ENCODE results near the gene GAK.
"Not testable (repeated sequence)": the region's sequence is repeated elsewhere in the genome, so short reads cannot be mapped to it uniquely, and the experiment has no call there.

Gene GAK

DNA sequence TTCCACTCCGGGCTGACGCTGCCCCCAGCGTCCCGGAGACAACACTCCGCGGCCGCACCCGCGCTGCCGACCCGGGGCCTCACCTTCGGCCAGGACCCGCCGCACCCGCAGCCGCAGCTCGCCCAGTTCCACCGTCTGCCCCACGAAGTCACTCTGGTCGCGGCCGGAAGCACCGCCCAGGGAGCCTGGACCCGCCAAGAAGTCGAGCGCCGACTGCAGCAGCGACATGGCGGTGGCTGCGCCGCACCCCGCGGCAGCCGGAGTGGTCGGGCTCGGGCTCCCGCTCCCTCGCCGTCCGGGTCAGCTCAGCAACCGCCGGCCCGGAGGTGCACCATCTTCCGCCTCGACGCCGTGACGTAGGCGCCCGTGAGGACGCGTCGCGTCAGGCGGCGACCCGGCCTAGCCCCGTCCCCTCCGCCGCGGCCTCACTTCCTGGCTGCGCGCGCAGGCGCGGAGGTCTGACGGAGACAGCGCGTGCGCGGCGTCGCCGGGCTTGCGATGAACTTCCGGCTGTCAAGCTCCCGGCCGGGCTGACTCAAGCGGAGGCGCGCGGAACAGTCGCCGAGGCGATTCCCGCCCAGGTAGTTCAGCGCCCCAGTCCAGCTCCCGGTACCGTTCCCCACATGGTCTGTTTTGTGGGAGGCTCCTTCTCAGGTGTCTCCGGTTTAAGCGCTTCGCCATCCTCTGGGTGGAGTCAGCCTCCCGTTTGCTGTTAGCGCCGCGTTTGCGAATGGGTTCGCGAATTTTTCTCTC is at the start of gene GAK, which contains the start of gene TMEM175:
GAK (minus strand) TSS at position 357 of the 753 bp plus-strand sequence; CDS start at position 228, 129 bp downstream.
TMEM175 (plus strand) TSS at position 501 of the 753 bp plus-strand sequence. CDS start 15,280 bp downstream, outside the sequence.
- DNase-seq (ENCODE audit: low read depth): peak; percentile 87

DNA sequence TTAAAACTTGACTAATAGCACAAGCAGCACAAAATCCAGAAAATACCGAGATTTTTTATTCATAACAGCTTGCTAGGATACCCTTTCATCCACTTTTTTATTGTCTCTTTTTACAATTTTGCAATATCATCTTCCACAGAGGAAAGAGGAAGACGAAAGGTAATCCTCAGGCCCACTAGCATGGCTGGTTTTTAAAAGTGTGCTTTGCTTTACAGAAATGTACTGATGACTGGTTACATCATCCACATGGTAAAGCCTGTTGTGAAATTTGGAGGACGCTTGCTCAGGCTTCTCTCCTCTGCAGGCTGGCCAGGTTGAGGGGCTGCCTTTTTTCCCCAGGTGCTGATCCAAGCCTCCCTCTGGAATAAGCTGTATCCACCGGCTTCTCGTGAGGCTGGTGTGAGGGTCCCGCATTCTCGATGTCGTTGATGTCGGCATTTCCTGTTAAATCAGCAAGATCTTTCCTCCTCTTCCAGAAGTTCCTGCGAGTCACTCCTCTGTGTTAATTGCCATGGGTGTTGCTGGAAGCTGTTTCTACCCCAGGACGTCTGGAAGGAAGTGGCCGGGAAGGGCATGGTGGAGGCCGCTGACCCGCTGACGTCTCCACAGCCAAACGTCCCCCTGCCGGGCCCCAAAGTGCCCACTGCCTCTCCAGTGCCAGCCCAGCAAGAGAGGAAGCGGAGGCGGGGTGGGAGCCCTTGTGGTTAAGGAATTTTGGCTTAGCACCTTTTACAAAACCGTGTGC is 47.0 kb upstream of the GAK start:
- DNase-seq (ENCODE audit: low read depth): no peak

DNA sequence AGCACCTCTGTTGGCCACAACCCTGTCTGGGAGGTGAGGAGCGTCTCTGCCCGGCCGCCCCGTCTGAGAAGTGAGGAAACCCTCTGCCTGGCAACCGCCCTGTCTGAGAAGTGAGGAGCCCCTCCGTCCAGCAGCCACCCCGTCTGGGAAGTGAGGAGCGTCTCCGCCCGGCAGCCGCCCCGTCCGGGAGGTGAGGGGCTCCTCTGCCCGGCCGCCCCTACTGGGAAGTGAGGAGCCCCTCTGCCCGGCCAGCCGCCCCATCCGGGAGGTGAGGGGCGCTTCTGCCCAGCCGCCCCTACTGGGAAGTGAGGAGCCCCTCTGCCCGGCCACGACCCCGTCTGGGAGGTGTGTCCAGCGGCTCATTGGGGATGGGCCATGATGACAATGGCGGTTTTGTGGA is 43.9 kb upstream of the GAK start:
- DNase-seq (ENCODE audit: low read depth): not testable (repeated sequence)

DNA sequence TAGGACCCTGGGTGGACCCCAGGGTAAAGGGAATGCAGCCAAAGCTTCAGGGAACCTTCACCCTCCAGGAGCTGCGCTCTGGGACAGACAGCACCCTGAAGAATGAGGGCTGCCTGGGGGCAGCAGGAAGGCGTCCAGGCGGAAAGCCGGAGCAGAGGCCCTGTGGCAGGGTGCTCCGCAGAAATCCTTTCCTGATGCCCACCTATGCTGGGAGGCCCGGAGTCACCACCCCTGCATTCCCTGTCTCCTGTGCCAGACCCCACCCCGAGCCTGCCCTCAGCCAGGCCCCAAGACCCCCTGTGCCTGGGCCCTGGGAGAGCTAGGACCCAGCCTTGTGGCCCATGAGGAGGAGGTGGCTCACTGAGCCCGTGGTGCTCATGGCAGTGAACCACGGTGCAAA is 42.6 kb upstream of the GAK start:
- DNase-seq (ENCODE audit: low read depth): no peak

DNA sequence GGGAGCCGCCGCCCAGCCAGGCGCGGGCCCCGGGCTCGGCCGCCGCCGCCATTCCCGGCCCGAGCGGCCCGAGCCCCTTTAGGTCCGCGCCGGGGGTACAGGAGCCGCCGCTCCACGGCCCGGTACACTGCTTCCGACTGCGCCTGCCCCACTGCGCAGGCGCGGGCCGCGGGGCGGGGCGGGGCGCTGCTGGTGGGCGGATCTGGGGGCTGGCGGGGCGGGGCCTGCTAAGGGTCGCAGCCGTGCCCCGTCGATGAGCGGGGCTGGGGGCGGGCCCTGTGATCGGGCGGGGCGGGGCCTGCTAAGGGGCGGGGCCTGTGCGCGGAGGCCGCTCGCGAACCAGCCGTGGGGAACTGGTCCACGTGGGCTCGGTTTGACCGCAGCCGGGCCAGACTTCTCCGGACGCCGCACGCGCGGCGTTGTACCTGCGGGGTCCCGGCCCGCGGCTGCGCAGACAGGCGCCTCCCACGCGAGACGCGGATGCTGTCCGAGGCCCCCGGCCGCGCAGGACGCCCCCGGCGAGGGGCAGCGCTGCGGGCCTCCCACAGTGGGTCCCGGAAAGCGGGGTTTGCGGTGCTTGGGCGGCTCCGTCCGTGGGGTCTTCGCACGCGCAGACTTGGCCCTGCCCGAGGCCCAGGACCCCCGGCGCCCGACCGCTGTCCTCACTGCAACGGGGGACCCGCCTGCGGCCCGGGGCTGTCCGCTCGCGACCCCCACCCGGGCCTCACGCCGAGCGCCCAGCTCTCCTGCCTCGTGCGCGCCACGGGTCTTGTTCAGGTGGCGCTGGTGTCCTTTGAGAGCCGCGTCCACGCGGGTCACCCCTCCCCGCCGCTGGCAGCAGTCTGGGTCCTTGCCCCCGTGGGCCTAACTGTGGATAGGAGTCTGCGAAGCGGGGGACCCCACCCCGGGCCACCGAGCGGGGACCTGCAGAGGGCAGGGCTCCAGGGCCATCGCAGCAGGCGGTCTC is 41.6 kb upstream of the GAK start, which contains the start of gene DGKQ:
DGKQ (minus strand) TSS at position 139 of the 967 bp plus-strand sequence; CDS start at position 52, 87 bp downstream.
- peak; percentile 76 for DNase-seq (ENCODE audit: low read depth)

DNA sequence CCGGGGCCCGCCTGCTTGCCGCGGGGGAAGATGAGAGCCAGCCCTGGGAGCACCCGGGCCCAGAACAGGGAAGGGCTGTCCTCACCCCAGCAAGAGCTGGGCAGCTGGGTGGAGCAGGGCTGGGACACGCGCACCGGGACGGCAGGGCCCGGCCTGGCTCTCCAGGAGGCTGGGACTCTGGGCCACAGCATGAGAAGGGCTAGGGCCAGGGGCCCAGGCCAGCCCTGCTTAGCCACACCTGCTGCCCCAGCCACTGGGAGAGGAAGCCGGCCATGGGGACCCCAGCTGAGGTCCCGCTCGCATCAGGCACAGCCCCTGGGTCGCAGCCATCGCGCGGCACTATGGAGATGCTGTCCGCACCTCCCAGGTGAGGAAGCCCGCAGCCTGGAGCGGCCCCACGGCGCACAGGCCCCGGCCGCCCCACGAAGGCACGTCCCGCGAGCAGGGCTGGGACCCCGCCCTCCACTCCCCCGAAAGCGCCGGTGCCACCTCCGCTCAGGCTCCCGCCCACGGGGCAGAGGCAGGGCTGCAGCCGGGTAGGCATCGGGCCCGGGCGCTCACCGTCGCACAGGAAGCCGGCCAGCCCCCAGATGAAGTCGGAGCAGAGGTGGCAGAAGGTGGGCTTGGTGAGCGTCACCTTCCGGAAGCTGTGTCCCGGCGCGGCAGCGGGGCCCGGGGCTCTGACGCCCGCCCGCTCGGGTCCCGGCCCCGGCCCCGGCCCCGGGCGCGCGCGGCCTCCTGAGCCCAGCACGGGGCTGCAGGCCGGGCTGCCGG is 40.7 kb upstream of the GAK start:
- DNase-seq (ENCODE audit: low read depth): no peak

DNA sequence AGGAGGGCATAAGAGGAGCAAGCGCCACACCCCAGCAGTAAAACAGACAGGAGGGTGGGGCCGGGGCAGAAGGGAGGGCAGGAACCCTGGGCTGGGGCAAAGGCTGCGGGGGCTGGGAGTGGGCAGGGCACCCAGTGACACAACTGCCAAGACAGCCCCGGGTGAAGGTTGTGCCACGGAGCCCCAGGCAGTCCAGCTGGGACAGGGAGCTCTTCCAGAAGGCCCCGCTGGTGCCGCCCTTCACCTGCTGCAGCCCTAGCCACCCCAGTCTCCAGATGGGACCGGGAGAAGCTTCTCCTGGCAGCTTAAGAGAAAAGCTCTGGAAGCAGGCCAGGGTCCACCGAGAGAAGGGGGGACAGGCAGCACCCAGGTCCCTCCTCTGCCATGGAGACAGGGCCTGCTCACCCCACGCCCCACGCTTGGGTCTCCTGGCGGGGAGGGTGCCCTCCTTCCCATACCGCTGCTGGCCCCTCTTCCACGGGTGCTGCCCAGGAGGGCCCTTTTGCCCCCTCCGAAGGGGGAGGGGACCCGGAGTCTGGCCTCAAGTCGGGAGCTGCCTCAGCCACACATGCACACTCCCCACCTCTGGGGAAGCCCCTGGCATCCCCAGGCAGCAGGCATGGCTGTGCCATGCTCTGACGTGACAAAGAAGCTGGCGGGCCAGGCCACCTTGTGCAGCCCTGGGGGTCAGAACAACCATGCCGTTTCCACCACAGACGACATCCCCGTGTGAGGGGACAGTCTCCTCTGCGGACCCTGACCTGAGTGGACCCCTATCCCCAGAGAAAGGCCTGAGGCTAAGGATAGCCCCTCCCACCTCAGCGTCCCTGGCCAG is 39.8 kb upstream of the GAK start:
- no peak for DNase-seq (ENCODE audit: low read depth)

DNA sequence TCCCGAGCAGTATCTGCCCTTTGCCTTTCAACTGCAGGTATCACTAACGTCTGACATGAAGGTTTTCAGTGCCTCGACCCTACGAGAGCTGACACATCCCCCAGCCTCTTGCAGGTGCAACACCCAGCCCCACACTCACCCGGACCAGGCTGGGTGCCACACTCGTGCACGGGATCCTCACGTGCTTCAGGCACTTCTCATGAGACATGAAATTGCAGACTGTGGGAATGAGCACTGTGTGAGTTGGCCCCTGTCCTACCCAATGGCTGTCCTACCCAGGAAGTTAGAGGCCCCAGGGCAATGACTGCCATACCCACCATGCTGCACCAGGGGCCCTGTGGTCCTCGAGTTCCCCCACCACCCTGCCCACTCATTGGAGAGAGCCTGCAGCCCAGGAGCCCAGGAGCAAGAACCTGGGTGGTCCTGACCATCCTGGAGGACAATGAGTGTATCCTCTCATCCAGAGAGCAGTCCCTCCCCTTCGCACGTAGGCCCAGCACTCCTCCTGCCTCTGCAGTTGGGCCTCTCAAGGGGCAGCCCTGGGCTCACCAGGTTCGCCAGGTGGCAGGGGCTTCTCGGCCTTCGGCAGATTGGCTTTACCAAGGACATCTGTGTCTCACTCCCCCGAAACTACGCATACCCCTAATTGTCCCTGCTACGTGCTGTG is 38.9 kb upstream of the GAK start:
- no peak for DNase-seq (ENCODE audit: low read depth)

DNA sequence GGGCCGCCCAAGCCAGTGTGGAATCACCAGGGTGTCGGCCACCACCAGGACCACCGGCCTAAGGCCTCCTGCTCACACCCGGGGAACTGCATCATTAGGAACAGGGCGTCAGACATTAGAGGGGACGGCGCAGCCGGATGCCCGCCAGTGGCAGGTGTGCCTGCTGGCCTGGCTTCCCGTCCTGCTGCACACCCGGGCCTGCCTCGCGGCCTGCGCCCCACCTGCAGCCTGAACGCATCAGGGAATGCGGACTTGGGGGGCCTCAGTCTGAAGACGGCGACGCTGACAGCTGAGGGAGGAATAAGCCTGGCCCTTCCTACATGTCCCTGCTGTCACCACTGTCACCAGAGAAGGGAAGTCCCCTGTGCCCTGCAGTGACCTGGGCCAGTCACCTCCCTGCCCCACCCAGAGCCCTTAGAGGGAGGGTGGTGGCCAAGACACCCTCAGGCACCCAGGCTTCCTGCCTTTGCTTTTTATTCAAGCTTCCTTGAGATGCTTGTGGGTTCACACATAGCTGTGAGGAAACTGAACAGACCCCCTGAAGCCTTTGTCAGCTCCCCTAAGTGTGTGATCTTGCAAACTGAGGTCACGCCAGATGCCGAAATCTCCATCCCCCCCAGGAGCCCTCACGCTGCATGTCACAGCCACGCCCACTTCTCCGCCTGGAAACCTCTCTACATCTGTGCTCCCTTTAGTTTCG is 38.1 kb upstream of the GAK start:
- no peak for DNase-seq (ENCODE audit: low read depth)

DNA sequence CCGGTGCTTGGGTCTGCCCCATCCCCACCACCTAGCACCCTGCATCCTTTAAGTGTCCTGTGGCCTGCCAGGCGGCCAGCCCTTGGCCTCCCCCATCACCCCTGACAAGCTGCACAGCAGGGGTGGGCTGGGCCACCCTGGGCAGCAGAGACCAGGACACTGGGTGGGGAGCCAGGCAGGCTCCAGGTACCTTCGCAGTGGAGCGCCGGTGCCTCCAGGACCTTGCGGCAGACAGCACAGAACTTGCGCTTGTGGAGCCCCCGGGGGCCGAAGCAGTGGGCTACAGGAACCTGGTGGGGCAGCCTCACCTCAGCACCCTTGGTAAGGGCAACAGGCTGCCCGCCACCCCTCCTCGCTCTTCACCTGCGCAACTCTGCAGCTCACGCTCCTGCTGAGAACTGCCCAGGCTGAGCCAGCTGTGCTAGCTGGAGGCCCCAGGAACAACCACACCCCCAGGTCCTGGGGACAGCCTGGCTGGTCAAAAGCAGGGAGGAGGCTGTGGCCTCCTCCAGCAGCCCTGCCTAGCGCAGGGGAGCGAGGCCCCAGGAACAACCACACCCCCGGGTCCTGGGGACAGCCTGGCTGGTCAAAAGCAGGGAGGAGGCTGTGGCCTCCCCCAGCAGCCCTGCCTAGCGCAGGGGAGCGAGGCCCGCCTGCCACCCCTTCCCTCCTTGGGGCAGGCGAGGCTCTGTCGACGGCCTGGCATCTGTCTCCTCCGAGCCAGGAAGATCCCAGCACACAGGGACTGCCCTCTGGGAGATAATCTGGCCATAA is 36.7 kb upstream of the GAK start:
- DNase-seq (ENCODE audit: low read depth): no peak

DNA sequence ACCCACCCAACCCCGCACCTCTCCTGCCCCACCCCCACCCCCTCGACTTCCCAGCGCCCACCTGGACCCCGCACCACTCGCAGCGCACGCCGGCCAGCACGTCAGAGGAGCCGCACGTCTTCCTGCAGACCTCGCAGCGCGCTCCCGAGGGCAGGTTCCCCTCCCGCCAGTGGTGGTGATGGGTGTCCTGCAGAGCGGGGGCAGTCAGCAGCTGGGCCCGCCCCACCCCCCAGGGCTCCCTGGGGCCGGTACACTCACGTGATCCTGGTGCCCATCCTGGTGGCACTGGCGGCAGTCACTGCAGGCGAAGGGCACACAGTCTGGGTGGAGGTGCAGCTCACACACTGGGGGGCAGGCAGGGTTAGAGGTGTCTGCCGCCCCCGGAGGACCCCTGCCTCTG is 36.1 kb upstream of the GAK start:
- no peak for DNase-seq (ENCODE audit: low read depth)

DNA sequence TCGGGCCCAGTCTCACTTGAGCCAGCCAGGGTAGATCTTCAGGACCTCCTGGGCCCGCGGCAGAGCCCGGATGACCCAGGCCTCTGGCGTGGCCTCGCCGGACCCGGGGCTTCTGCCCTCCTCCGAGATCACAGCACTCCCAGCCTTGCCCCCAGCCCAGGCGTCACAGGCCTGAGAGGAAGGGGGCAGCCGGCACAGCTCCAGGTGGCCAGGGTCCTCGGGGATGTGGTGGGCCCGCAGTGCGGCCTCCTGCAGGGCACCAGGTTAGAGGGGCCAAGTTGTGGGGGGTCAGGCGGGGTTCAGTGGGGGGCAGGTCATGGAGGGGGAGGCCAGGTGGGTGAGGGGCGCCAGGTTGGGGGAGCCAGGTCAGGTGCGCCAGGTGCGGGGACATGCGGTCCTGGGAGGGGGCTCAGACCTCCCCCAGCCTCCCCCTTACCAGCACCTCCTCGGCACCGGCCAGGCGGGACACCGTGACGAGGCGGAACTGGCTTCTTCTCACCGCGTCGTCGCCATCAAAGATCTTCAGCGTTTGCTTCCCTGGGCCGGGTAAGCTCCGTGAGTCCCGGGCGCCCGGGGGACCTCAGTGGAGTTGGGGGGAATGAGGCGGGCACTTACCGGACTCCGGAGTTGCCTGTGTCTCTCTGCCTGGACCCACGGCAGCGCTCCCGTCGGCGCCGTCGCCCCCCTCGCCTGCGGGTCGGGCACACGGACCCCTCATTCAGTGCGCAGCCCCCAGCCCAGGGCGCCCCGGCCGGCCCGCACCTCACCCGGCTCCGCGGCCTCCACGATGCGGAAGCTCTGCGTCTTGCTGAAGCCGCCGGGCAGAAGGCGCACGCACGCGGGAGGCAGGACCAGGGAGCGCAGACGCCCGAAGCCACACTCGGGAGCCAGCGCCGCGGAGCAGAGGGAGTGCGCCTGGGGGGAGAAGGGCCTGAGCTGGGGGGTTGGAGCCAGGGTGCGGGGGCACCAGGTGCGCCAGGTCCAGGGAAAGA is 35.3 kb upstream of the GAK start:
- no peak for DNase-seq (ENCODE audit: low read depth)

DNA sequence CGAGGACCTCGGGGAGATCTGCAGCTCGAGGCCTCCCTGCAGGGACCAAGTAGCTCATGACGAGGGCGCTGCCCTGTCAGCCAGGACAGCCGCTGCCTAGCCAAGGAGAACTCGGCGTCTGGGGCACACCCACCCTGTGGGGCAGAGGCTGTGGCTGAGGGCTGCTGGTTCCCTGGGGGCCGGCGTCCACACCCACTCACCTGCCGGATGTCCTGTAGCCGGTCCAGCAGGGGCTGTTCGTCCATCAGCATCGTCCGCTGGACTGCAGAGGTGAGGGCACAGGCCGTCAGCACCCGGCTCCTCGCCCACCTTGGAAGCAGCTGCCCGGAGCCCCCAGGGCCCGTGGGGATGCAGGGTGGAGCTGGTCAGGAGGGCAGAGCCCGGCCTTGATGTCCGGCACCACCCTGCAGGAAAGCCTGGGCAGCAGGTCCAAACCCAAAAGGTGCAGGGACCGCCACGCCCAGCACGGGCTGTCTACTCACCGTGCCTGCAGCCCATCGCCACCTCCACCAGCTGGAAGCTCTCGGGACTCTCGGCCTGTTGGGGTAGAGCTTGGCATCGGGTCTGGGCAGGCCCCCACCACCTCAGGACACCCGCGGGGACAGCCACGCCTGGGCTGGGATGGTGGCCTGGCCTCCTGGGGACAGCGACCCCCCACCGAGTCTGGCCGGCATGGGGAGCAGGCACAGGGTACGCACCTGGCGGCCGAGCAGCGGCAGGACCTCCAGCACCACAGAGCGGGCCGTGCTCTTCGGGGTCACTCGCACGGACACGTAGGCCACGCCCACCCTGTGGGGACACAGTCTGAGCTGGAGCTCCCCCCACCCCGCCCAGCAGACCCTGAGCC is 34.4 kb upstream of the GAK start:
- no peak for DNase-seq (ENCODE audit: low read depth)

DNA sequence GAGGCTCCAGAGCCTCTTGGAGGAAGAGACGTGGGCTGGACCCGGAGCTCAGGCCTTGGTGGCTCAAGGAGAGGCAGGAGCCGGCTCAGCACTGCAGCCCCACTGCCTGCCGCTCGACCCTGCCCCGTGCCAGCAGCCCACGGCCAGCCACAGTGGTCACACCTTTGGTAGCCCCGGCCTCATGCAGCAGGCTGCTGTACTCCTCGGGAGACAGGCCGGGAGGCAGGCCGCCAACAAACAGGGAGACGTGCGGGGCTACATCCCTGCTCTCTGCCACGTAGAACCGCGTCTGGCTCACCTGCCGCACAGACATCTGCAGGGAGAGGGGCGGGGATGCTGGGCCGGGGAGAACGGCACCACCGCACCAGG is 33.6 kb upstream of the GAK start:
- DNase-seq (ENCODE audit: low read depth): no peak

DNA sequence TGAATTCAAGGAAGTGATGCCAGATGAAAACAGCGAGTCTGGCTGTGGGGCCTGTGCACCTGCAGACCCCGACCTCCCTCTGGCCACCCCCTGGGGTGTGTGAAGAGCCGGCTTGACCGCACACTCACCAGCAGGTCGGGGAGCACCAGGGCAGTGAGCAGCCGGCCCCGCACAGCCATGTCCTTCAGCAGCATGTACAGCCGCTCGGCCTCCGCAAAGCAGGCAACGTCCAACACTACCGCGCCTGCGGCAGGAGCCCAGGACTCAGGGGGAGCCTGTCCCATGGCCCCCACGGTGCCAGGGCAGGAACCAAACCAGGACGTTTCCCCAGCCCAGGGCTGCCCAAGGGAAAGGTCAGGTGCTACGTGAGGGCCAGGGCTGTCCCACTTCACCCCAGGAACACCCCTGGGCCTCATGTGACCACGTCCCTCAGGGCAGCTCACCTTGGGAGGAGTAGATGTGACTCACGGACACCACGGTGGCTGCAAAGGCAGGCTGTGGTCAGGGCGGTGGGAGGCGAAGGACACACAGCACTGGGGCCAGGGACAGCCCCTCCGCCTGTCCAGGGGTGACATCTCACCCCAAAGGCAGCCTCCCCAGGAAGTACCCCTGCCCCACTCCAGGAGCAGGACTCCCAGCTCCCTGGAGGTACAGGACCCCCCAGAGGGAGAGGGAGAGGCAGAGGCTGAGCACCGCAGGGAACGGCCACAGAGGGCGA is 33.1 kb upstream of the GAK start:
- no peak for DNase-seq (ENCODE audit: low read depth)
